ENCODE measurements around the gene ANTKMT.

DNA sequence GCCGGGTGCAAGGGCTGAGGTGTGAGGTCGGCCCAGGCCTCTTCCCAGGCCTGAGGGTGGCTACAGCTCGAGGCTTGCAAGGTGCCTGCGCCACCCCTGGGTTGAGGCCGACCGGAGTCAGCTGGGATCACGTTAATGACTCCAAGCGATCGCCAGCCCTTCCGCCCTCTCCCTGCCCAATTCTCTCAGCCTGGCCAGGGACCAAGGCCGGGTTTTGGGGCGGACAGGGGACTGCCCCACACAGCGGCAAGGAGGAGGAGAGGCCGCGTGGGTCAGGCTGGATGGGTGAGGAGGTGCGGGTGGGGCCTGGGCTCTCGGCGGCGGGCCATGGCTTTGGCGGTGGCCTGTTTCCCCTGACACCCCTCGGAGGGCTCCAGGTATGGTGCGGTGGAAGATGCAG, 27.6 kb upstream of the ANTKMT start:
- TF ChIP-seq CTCF (IDR thresholded peaks at IDR 0.05) (no peak), POLR2A (IDR thresholded peaks at IDR 0.05) (no peak), POLR2AphosphoS5 (IDR thresholded peaks at IDR 0.05) (no peak)

Data from breast epithelium (tissue), 3 donors.